IPS-18a (cell line): ENCODE measurements around the gene SMOC2.

Experiments
- H3K27ac ChIP-seq: one replicate; pipeline ENCODE4 v1.5.1; 2013; ENCODE audit warnings: low read length
- H3K27me3 ChIP-seq: one replicate; pipeline ENCODE4 v1.6.1; 2013; ENCODE audit warnings: mild to moderate bottlenecking, low read length; ENCODE audit not compliant: control insufficient read depth, insufficient read depth
- H3K36me3 ChIP-seq: one replicate; pipeline ENCODE4 v1.6.1; 2013; ENCODE audit warnings: low read depth, low read length; ENCODE audit not compliant: control insufficient read depth
- H3K4me1 ChIP-seq: one replicate; pipeline ENCODE4 v1.6.1; 2013; ENCODE audit warnings: low read depth, low read length; ENCODE audit not compliant: control insufficient read depth
- H3K4me3 ChIP-seq: one replicate; pipeline ENCODE4 v1.5.1; 2013; ENCODE audit warnings: low read length
- H3K9ac ChIP-seq: one replicate; pipeline ENCODE4 v1.6.1; 2013; ENCODE audit warnings: mild to moderate bottlenecking, low read length, moderate library complexity
- H3K9me3 ChIP-seq: one replicate; pipeline ENCODE4 v1.6.1; 2013; ENCODE audit warnings: low read depth, low read length; ENCODE audit not compliant: control insufficient read depth

SMOC2 gene

DNA sequence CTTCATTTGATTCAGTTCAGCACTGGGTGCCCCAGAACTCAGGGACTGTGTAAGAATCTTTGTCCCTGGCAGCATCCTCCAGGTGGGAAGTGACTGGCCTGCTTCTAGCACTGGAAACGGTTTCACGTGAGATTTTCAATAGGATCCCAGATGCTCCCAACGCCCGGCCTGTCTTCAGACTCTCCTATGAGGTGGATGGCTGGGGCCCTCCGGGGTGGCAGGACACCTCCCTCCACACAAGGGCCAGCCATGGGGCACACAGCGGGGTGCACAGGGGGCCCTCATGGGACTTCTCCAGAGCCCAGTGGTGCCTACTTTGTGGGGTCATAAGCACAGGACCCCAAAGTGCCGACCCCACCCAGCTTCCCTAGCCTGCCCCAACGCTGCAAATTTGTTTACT is 72.8 kb downstream of the SMOC2 start:
- Histone ChIP-seq H3K9ac (no peak overlapping the region), H3K4me3 (no peak overlapping the region), H3K27ac (no peak overlapping the region), H3K9me3 (no peaks in the 10 kb centered on the region), H3K4me1 (no peaks in the 10 kb centered on the region), H3K27me3 (no peaks in the 10 kb centered on the region), H3K36me3 (no peaks in the 10 kb centered on the region)

DNA sequence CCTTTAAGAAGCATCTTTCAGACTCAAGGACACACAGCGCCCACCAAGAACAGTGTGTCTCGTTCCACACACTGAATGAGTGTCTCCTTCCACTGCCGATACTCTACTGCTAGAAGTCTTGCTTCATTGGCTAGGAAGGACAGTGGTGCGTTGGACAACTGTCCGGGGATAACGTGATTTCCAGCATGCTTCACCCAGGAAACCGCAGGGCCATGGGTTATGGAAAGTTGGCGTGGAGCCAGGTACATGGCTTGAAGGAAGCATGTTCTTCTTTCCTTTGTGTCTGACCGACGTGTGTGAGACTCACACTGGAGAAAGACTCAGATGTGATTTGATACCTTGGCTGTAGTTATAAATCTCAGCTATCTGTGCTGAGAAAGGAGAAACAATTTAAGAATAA is 73.2 kb downstream of the SMOC2 start:
- Histone ChIP-seq H3K4me1 (no peaks in the 10 kb centered on the region), H3K9me3 (no peaks in the 10 kb centered on the region), H3K27ac (no peak overlapping the region), H3K4me3 (no peak overlapping the region), H3K9ac (no peak overlapping the region), H3K36me3 (no peaks in the 10 kb centered on the region), H3K27me3 (no peaks in the 10 kb centered on the region)

DNA sequence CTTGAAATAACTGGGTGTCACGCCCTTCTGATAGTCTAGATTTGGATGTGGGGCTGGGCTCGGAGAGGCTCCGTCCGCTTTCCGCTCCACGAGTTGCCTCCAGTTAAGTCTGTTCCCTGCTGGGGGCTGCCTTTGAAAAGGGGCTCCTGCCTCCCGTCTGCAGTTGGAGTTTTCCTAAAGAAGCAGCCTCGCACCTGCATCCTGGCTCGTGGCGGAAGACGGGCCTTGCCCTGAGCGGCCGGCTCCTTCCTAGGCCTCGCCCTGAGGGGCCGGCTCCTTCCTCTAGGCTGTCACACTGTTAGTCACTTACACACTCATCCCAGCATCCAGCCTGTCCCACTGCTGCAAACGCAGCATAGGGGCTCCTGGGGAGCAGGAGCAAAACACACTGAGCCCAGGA is 74.4 kb downstream of the SMOC2 start:
- Histone ChIP-seq H3K27me3 (no peaks in the 10 kb centered on the region), H3K4me1 (no peaks in the 10 kb centered on the region), H3K36me3 (no peaks in the 10 kb centered on the region), H3K4me3 (no peak overlapping the region), H3K27ac (no peak overlapping the region), H3K9me3 (no peaks in the 10 kb centered on the region), H3K9ac (no peak overlapping the region)

DNA sequence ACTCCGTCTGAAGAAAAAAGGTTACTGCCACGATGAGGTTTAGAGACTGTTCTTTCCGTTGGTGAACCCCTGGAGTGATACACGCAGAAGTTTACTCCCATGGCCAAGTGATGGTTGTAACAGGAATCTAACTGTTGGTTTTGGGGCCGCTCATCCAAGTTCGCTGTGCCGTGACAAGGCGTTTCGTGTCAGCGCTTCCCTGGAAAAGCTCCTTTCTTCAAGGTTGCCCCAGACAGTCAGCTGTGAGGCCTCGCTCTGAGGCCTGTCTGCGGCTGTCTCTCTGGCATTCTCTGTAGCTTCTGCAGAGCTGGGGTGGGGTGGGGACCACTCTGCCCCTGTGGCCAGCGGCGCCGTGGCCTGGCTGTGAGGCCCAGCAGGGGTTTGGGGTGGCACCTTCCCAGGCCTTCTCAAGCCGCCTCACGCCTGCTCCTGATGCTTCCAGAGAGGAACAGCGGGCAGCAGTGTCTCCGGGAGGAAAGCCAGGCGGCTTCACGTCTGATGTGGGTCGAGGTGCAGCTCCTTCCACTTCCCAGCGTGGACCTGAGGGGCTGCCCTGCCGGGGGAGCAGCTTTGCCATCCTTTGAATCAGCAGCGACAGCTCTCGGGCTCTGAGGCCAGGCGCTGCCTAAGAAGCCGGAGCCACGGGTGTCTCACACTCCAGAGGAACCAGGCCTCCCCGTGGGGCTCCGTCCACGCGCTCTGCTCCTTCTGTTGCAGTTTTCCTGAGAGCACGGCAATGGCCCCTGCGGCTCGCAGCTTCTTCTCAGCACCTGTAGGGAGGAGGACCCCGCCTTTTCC is 76.2 kb downstream of the SMOC2 start:
- H3K36me3 ChIP-seq, result no peaks in the 10 kb centered on the region
- H3K4me1 ChIP-seq, result no peaks in the 10 kb centered on the region
- H3K27ac ChIP-seq, result no peak overlapping the region
- H3K9me3 ChIP-seq, result no peaks in the 10 kb centered on the region
- H3K4me3 ChIP-seq, result no peak overlapping the region
- H3K27me3 ChIP-seq, result no peaks in the 10 kb centered on the region
- H3K9ac ChIP-seq, result no peak overlapping the region

DNA sequence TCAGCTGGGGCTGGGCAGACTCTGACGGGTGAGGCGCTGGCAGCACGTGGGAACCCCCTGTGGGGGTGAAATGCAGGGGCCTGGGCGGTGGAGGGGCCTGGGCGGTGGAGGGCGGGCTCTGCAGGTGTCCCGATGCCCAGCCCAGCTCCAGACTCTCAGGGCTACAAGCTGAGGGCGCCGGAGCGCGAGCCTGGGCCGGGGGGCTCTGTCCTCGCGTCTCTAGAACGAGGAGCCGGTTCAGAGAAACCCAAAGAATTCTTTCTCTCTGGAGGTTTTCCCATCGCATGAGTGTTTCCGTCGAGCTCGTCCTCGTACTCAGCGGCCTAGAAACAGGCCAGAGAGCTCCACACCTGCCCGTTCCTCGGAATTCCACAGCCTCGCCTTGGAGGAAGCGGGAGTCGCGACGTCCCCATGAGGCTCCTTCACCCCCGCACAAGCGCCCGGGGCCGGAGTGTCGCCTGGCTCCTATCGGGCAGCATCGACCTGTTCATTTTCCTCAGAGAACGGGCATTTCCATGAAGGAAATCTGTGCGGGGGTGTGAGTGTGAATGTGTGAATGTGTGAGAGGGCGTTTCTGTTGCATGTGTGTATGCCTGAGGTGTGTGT is 76.9 kb downstream of the SMOC2 start:
- no peaks in the 10 kb centered on the region for H3K36me3 ChIP-seq
- H3K27me3 ChIP-seq, result no peaks in the 10 kb centered on the region
- H3K9ac ChIP-seq, result no peak overlapping the region
- H3K9me3 ChIP-seq, result no peaks in the 10 kb centered on the region
- no peaks in the 10 kb centered on the region for H3K4me1 ChIP-seq
- H3K4me3 ChIP-seq, result no peak overlapping the region
- no peak overlapping the region for H3K27ac ChIP-seq

DNA sequence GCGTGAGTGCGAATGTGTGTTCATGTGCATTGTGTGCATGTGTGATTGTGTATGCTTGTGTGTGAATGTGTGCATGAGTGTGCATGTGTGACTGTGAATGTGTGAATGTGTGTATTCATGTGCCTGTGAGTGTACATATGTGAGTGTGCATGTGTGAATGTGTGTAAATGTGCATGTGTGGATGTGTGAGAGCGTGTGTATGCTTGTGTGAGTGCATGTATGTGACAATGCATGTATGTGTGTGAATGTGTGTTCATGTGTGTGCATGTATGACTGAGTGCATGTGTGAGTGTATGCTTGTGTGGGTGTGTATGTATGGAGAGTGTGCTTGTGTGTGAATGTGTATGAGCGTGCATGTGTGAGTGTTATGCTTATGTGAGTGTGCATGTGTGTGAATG is 77.4 kb downstream of the SMOC2 start:
- H3K36me3 ChIP-seq, result no peaks in the 10 kb centered on the region
- no peaks in the 10 kb centered on the region for H3K4me1 ChIP-seq
- no peak overlapping the region for H3K4me3 ChIP-seq
- H3K9ac ChIP-seq, result no peak overlapping the region
- H3K27me3 ChIP-seq, result no peaks in the 10 kb centered on the region
- H3K9me3 ChIP-seq, result no peaks in the 10 kb centered on the region
- no peak overlapping the region for H3K27ac ChIP-seq

DNA sequence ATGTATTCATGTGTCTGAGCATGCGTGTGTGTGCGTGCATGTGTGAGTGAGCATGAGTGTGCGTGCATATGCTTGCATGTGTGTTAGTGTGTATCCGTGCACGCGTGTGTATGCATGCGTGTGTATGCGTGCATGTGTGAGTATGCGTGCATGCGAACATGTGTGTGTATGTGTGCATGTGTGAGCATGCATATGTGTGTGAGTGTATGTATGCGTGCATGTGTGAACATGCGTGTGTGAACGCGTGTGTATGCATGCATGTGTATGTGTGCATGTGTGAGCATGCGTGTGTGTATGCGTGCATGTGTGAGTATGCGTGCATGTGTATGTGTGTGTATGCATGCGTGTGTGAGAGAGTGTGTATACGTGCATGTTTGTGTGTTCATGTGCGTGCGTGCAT is 77.9 kb downstream of the SMOC2 start:
- Histone ChIP-seq H3K9me3 (no peaks in the 10 kb centered on the region), H3K9ac (no peak overlapping the region), H3K4me1 (no peaks in the 10 kb centered on the region), H3K4me3 (no peak overlapping the region), H3K27ac (no peak overlapping the region), H3K36me3 (no peaks in the 10 kb centered on the region), H3K27me3 (no peaks in the 10 kb centered on the region)

DNA sequence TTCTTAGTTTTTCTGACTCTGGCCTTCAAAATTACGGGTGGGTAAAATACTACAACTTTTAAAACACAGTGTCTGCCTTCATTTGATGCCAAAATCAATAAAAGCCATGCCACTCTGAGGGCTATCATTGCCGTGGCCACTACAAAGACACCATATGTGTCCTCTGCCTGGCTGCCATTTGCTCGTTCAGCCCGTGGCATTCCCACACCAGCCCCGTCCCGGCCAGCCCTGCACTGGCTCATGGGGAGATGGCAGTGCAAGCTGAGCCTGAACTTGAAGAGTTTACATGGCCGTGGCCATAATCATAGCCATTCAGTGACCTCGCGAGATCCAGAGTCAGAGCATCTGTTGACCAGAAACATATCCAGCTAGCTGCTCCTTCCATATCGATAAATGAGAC is 79.2 kb downstream of the SMOC2 start:
- peaks cover 5% of the 10 kb centered on the region for H3K4me1 ChIP-seq
- no peak overlapping the region for H3K27ac ChIP-seq
- H3K27me3 ChIP-seq, result no peaks in the 10 kb centered on the region
- no peaks in the 10 kb centered on the region for H3K36me3 ChIP-seq
- no peak overlapping the region for H3K4me3 ChIP-seq
- H3K9ac ChIP-seq, result no peak overlapping the region
- no peaks in the 10 kb centered on the region for H3K9me3 ChIP-seq

DNA sequence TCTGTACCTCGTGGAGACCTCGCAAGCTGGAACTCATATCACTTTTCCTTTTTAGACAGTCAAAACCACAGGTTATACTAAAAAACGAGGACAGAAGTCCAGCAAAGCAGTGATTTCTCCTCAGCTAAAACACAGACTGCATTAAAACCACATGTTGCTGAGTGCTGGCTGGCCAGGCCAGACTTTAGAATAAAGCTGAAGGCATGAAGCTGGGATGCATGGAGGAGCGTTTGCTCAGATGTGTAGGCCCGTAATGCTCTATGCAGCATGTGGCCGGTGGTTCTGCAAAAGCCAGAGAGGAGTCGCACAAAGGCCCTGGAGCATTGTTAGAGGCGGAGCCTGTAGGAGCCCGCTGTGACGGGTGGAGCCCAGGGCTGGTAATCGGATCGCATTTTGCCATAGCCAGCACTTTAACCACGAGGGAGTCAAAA is 83.6 kb downstream of the SMOC2 start:
- no peak overlapping the region for H3K27ac ChIP-seq
- no peaks in the 10 kb centered on the region for H3K36me3 ChIP-seq
- H3K9ac ChIP-seq, result no peak overlapping the region
- H3K4me3 ChIP-seq, result no peak overlapping the region
- no peaks in the 10 kb centered on the region for H3K27me3 ChIP-seq
- H3K9me3 ChIP-seq, result no peaks in the 10 kb centered on the region
- H3K4me1 ChIP-seq, result peaks cover 5% of the 10 kb centered on the region

DNA sequence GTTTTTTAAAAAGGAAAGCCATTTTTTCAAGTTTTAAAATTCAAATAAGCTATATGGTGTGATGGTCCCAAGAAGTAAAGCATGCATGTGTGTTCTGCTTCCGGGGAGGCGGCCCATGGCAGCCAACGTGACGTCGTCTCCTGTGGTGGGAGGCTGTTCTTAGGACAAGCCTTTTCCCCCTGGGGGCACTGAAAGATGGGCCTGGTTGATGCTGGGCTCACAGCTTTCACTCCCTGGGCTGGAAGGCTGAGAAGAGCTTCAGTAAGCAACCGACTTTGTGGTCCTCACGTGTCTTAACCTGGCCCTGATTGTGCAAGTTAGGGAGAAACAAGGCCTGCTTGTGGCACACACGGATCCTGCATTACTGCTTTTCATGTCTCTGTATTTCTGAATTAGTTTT is 84.1 kb downstream of the SMOC2 start:
- no peak overlapping the region for H3K4me3 ChIP-seq
- no peaks in the 10 kb centered on the region for H3K9me3 ChIP-seq
- peaks cover 5% of the 10 kb centered on the region for H3K4me1 ChIP-seq
- no peak overlapping the region for H3K27ac ChIP-seq
- H3K27me3 ChIP-seq, result no peaks in the 10 kb centered on the region
- H3K9ac ChIP-seq, result no peak overlapping the region
- no peaks in the 10 kb centered on the region for H3K36me3 ChIP-seq

DNA sequence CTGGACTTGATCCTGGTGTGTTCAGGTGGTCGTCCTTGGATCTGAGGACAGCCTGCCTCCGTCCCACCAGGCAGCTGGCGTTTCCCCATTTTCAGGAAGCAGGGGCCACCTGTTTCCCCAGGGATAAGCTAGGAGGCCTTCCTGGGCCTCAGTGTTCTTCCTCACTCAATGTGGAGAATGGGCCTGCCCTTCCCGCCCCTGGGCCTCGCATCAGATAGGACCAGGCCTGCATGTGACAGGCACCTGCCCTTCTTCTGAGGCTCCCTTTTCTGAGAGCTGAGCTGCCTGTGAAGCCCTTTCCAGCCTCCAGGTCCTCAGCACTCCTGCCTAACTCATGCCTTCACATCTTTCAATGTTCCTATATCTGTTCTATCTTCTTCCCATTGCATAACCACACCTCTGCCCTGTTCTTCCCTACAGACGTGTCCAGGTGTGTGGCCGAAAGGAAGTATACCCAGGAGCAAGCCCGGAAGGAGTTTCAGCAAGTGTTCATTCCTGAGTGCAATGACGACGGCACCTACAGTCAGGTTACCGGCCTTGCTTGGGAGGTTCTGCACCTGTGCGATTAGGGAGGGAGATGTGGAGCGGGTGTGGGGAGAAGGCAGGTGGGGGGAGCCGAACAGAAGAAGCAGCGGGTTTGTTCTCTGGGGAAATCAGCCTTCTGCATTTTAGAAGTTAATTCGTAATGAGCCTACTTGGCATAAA is 85.1 kb downstream of the SMOC2 start:
- H3K27me3 ChIP-seq, result no peaks in the 10 kb centered on the region
- no peak overlapping the region for H3K27ac ChIP-seq
- H3K4me1 ChIP-seq, result peaks cover 5% of the 10 kb centered on the region
- no peaks in the 10 kb centered on the region for H3K9me3 ChIP-seq
- no peaks in the 10 kb centered on the region for H3K36me3 ChIP-seq
- H3K4me3 ChIP-seq, result no peak overlapping the region
- no peak overlapping the region for H3K9ac ChIP-seq
